HG03571 (cell line): ENCODE measurements around the gene HOXB9.

ENCODE experiments used
- ATAC-seq: cut with Tn5 transposase; IDR thresholded peaks from one replicate; pipeline ENCODE4 v1.9.1; 2021; ENCODE audit not compliant: unreplicated experiment

HOXB9 gene

GRCh38 chr17:48588528-48588927 lies 37.6 kb downstream of the HOXB9 start:
- no peak for ATAC-seq

- ATAC-seq: no peak
These were observed 38.1 kb downstream of the HOXB9 start for GRCh38 chr17:48588074-48588415.

GRCh38 chr17:48587276-48588073 lies 38.7 kb downstream of the HOXB9 start:
- no peak for ATAC-seq

GRCh38 chr17:48586355-48587258 lies 39.6 kb downstream of the HOXB9 start:
- no peak for ATAC-seq

- ATAC-seq: no peak
These were observed 41.9 kb downstream of the HOXB9 start for GRCh38 chr17:48584223-48584741.

DNA sequence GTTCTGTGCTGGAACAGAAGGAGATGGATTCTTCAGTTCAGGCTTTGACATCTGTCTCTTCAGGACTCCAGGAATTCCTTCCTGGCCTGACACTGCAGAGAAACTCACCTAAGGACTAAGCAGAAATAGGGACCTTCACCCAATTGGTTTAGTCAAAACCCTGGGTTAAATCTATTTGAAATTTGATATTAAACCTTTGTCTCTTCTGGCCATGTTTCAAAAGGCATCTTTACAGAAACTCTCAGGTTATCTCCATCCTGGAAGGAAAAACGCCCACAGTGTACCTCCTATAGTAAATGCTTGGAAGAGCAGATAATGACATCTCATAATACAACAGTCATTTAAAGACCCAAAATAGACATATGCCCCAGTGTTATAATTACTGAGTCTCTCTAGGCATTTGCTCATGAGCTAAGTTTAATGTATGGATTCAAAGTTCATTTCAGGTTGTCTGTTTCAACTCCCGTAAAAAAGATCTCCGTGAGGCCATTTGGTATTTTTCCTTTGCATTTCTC lies 42.4 kb downstream of the HOXB9 start:
- no peak for ATAC-seq

DNA sequence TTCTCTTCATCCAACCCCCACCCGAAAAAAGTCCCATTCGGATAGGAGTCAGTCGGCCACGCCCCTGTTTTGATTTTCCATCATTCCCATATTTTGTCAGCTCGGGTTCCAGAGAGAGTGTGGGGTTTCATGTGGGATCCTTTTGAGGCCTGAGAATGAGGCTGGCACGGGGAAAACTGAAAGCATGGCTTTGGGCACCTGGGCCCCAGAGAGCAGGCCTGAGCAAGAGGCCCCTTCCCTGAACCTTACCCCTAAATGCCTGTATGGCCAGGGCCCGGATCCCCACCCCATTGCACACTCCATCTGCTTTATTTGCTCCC lies 43.4 kb downstream of the HOXB9 start:
- ATAC-seq: no peak

GRCh38 chr17:48579760-48580554 lies 46.2 kb downstream of the HOXB9 start:
- ATAC-seq: no peak

DNA sequence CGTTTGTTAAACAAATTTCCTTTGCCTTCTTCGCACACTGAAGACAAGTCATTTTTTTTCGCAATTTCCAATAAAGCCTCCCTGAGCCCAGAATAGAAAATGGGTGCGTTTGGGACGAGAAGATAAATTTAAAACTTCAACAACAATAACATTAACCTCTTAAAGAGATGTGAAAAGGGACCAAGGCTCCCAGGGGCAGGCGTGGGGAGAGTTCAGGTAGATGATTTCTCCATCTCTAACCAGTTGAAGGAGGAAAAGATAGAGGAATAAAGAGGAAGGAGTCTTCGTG lies 46.7 kb downstream of the HOXB9 start:
- ATAC-seq: no peak

DNA sequence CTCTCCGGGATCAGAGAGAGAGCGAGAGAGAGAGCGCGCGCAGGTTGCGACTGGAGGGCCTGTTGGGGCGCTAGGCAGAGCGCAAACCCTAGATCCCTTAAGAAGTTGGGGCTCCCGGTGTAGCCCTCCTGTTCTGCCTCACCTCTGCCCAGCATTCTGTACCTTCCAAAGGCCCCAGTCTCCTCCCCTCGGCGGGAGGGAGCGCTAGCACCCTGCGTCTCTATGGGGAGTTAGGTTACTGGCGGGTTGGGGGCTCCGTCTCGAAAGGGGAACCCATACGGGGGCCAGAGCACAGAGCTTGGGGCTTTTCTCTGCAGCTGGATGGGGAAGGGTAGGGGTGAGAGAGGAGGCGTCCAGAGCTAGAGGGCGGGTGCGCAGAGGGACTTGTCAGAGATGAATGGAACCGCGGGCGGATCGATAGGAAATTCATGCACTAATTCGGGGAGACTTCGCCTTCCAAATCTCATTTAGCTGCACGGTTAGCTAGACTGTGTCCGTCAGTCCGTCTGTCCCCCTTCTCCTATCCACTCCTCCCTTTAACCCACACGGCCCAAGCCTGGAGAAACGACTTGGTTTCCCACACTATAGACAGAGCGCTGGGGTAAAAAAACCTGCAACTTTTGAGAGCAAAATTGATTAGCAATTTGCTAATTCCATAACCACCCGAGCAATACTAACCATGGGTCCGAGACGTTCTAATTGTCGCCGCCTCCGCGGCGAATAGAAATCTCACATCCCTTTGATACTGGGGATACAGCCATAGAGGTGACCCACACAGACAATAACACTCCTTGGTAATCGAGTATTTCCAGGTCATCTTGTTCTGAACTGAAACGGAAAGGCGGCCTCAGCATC lies 47.3 kb downstream of the HOXB9 start:
- no peak for ATAC-seq

GRCh38 chr17:48577946-48578615 lies 48.1 kb downstream of the HOXB9 start, which contains the start of gene HOXB4:
Gene HOXB4 (minus strand): TSS chr17:48578350. CDS start chr17:48578319, 31 bp downstream.
- ATAC-seq: no peak

DNA sequence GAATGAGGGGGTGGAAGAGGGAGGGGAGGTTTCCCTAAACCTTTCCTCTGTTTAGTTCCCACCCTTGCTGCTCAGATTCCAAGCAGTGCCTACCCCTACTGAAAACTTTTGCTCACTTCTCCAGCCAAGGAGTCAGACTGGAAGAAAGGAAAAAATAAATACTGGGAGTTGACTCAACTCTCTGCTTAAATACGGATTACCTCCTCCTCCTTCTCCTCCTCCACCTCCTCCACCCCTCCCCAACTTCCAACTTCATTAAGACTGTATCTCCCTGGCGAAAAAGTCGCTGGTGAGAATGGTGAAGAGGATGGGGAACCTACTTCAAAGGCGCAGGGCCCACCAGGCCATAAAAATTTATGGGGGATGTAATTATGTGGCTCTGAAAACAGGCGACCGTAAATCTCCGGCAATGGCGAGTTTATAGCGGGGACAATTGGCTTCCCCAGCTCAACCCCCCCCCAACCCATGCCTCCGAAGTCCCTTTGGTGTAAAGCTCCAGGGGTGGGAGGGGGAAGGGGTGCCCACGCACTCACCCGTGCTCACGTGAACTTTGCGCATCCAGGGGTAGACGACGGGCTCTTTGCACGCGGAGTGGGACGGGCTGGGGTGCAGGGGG lies 48.7 kb downstream of the HOXB9 start:
- no peak for ATAC-seq

DNA sequence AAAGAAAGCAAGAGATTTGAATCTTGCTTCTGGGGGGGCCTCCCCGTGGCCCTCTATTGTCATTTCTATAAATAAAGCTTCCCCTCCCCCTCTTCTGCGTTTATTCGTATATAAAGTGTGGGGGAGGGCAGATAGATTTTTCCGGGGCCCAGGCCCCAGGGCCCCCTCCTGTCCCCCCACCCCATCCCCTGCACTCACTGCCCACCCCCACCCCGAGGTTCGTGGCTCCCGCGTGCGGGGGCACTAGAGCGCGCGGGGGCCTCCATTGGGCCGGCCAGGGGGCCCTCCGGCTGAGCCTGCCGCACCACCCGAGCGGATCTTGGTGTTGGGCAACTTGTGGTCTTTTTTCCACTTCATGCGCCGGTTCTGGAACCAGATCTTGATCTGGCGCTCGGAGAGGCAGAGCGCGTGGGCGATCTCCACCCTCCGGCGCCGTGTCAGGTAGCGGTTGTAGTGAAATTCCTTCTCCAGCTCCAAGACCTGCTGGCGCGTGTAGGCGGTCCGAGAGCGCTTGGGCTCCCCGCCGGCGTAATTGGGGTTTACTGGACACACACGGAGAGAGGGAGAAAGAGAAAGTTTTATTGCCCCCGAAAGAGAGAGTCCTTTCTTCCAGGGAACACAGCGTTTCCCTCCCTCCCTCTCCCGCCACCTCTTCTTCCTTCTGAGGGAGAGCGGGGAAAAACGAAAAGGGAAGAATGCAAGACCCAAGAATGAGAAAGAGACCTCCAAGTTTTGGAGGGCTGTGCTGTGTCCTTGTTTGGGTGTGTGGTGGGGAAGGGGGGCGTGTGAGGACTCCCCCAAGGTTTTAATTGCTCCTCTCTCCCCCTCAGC lies 49.5 kb downstream of the HOXB9 start:
- ATAC-seq: no peak

DNA sequence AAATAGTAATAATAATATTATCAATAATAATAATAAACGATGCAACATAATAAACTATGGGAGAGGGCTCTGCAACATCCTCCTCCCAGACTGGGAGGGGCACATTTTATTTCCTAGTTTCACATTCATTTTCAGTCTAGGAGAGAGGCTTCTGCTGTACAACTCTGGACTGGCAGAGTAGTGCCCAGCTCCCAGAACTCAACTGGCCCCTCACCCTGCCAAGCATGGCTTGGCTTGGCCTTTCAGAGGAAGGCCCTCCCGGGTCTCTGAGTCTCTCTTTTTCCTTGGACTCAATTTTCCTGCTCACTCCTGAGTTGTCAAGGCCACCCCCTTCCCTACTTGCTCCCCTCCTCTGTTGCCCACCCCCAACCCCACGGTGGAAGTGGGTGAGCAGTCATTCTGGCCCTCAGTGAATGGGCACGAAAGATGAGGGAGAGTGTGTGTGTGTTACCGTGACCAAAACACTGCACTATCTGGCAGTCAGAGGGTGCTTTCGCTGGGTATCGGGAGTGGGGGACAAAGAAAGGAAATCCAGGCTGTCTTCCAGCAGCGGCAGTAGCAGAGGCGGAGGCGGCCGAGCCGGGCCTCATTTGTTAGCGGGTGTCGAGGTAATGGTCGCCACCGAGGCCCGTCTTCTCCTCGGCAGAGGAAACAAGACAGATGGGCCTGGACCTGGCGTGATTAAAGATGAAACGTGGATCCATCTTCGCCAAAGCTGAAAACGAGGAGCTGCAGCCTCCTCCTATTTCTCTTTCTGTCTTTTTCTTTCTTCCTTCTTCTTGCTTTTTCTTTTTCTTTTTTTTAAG lies 50.3 kb downstream of the HOXB9 start:
- ATAC-seq: no peak

- ATAC-seq: no peak
These were observed 51.0 kb downstream of the HOXB9 start for GRCh38 chr17:48575066-48575582.

DNA sequence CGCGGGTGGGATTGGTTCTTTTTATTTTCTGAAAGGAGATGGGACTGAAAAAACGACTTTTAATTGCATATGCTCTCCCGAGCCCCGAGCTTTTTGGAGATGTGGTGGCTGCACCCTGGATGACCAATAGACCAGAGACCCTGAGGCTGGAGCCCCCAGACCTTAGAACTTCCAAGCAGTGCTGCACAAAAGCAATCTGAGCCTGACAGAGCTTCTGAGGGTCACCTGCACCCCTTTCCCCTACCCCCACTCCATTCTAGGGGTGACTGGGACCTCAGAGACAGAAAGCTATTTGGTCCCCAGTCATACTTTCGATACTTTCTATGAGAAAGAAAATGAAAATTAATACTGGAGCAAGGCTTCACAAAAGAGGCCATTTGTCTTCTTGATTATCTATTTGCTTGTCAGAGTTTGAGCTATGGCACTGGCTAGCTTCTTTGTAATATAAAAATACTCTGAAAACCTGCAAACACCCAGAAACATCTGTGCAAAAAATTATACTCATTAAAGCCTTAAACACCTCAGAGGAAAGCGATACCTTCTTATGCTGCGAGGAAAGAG lies 51.6 kb downstream of the HOXB9 start:
- no peak for ATAC-seq

GRCh38 chr17:48571826-48572417 lies 54.2 kb downstream of the HOXB9 start:
- no peak for ATAC-seq
